Subcutaneous preadipocyte (primary cell): Measurements from ENCODE around the gene NKPD1. TPM values are rescaled to one million over a fixed set of nuclear protein-coding genes. Genes with fewer than 3 reads are reported as not detected.

Experiments
- total RNA-seq: library from RNA; depleted of rRNA; stranded (reverse); fragments of >200 nt; gene quantifications from 2 replicates; pipeline ENCODE4 v1.2.3, GENCODE V29; 2012

NKPD1 gene
- total RNA-seq = 0.39 and 1.1 TPM in 2 replicates

GRCh38 chr19:45160870-45161737, at the start of gene NKPD1:
Gene NKPD1, minus strand, starts transcription at chr19:45160982. Its CDS starts 832 bp downstream, at chr19:45160150.

GRCh38 chr19:45178262-45179071, 17.7 kb upstream of the NKPD1 start, which contains the start of gene BLOC1S3:
Gene BLOC1S3, plus strand, starts transcription at chr19:45178784. Its CDS starts 513 bp downstream, at chr19:45179297.

GRCh38 chr19:45177817-45178261, 17.1 kb upstream of the NKPD1 start, which contains the start of gene TRAPPC6A:
Gene TRAPPC6A, minus strand, starts transcription at chr19:45178237. Its CDS starts 19 bp downstream, at chr19:45178218.

Other genes starting within 250 kb of the NKPD1 start
- 2.3 and 7.3 TPM in 2 replicates for gene APOC1, start 246.4 kb downstream of the NKPD1 start, total RNA-seq
- gene APOC4, start 218.7 kb downstream of the NKPD1 start, total RNA-seq = not detected in 2 replicates
- not detected in 2 replicates for gene APOC2, start 214.9 kb downstream of the NKPD1 start, total RNA-seq
- gene CLPTM1, start 205.6 kb downstream of the NKPD1 start, total RNA-seq = 53.3 and 77.0 TPM in 2 replicates
- gene RELB, start 159.5 kb downstream of the NKPD1 start, total RNA-seq = 7.3 and 11.3 TPM in 2 replicates
- 16.9 and 23.9 TPM in 2 replicates for gene CLASRP, start 121.9 kb downstream of the NKPD1 start, total RNA-seq
- gene ZNF296, start 84.5 kb downstream of the NKPD1 start, total RNA-seq = 0.20 TPM in 1 of 2 replicates, not detected in the other
- 15.8 and 19.8 TPM in 2 replicates for gene GEMIN7, start 81.7 kb downstream of the NKPD1 start, total RNA-seq
- 23.5 and 28.0 TPM in 2 replicates for gene PPP1R37, start 67.8 kb downstream of the NKPD1 start, total RNA-seq
- gene TRAPPC6A, start 17.3 kb upstream of the NKPD1 start, total RNA-seq = 2.5 and 6.2 TPM in 2 replicates
- gene BLOC1S3, start 17.8 kb upstream of the NKPD1 start, total RNA-seq = 4.4 and 6.6 TPM in 2 replicates
- gene EXOC3L2, start 84.4 kb upstream of the NKPD1 start, total RNA-seq = 0.20 TPM in 1 of 2 replicates, not detected in the other
- 12.1 TPM in 2 replicates for gene MARK4, start 90.3 kb upstream of the NKPD1 start, total RNA-seq
- under 0.01 TPM in 1 of 2 replicates, not detected in the other for gene CKM, start 161.9 kb upstream of the NKPD1 start, total RNA-seq
- gene KLC3, start 179.8 kb upstream of the NKPD1 start, total RNA-seq = not detected in 2 replicates
- gene ERCC2, start 209.6 kb upstream of the NKPD1 start, total RNA-seq = 30.5 and 33.8 TPM in 2 replicates
- 0.73 and 0.78 TPM in 2 replicates for gene PPP1R13L, start 244.1 kb upstream of the NKPD1 start, total RNA-seq
- gene POLR1G, start 245.7 kb upstream of the NKPD1 start, total RNA-seq = 6.2 and 16.2 TPM in 2 replicates